ENCODE data around the gene BHLHE40. TPM values are rescaled to one million over a fixed set of nuclear protein-coding genes. Genes with fewer than 3 reads are reported as not detected.

The BHLHE40 gene
- polyA plus RNA-seq, 2 of the 4 experiments (the other 2 are of a cell fraction) = 102 to 160 TPM

- TF ChIP-seq CHD2 (IDR thresholded peaks at IDR 0.05; ENCODE audit: low read length, partially characterized antibody) (no peak), CBX2 (IDR thresholded peaks at IDR 0.05; ENCODE audit: borderline replicate concordance, low read depth) (no peak), MAFK (IDR thresholded peaks at IDR 0.05; ENCODE audit: partially characterized antibody) (peak; percentile 94), EP300 (IDR thresholded peaks at IDR 0.05) (no peak)
- FAIRE-seq (no peak), DNase-seq (ENCODE audit: low read depth in 1 of 2, low spot score in 1 of 2) (no peak), ATAC-seq (no peak)
- no peak overlapping the region for H3K4me2 ChIP-seq
- H3K4me1 ChIP-seq = peaks cover 56% of the 10 kb centered on the region
- H3K4me3 ChIP-seq = no peak overlapping the region
- WGBS (ENCODE audit: missing lambda C conversion rate) = 95% methylated on average over 8 of the region's 8 CpGs
- H3K9me3 ChIP-seq = no peaks in the 10 kb centered on the region
- H3K27ac ChIP-seq = peak overlapping the region; percentile 83 to 91
- ChIA-PET CTCF (interaction anchor here (1.1 to 1.7 kb wide), 4 partner anchors 11 to 285 kb away, joined by 3 to 7 read pairs (median 4); no protein-coding TSS in a partner anchor), POLR2A (interaction anchor here (2.0 kb wide), 1 partner anchor 10 kb away, joined by 5 read pairs; no protein-coding TSS in a partner anchor)
Observed at GRCh38 chr3:4996223-4996765, 17.1 kb downstream of the BHLHE40 start.

- no peak overlapping the region for H3K4me2 ChIP-seq
- H3K4me1 ChIP-seq = peaks cover 56% of the 10 kb centered on the region
- ChIA-PET POLR2A (no interaction called here), CTCF (interaction anchor here (1.1 to 1.7 kb wide), 4 partner anchors 11 to 285 kb away, joined by 3 to 7 read pairs (median 4); no protein-coding TSS in a partner anchor)
- FAIRE-seq = no peak
- DNase-seq (ENCODE audit: low read depth in 1 of 2, low spot score in 1 of 2) = no peak
- TF ChIP-seq ZNF302 (CRISPR knock-in tag; IDR thresholded peaks at IDR 0.05) = no peak
- TF ChIP-seq PHF8 (IDR thresholded peaks at IDR 0.05; ENCODE audit: borderline replicate concordance, low read depth) = no peak
- TF ChIP-seq CEBPB (IDR thresholded peaks at IDR 0.05) = no peak
- no peak overlapping the region for H3K4me3 ChIP-seq
- peak; percentile 9 to 50; a peak in 3 of 6 replicates for ATAC-seq
- WGBS (ENCODE audit: missing lambda C conversion rate) = 82% methylated on average over 11 of the region's 11 CpGs
- H3K9me3 ChIP-seq = no peaks in the 10 kb centered on the region
- H3K27ac ChIP-seq = peak overlapping the region; percentile 83 to 91
Observed at GRCh38 chr3:4996771-4997291, 17.6 kb downstream of the BHLHE40 start.

DNA sequence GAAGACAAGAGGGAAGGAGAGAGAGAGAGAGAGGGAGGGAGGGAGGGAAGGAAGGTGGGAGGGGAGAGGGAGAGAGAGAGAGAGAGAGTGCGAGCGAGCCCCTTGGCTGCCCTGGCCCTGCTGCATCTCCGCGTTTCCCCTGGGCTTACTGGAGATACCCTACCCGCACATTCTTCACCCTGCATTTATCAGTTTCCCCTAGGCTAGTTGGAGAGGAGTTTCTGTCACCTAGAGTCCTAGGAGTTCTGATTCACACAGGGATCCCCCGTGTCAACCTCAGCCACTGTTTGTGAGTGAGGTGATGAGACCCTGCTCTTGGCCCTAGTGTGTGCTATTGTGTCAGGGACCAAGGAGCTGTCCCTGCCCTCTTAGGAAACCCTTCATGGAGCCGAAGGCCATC is 18.7 kb downstream of the BHLHE40 start:
- ATAC-seq (no peak), DNase-seq (ENCODE audit: low read depth in 1 of 2, low spot score in 1 of 2) (no peak), FAIRE-seq (no peak)
- H3K27ac ChIP-seq = peak overlapping the region; percentile 27 to 70; a peak in 5 of 6 replicates
- no peaks in the 10 kb centered on the region for H3K9me3 ChIP-seq
- no peak overlapping the region for H3K4me3 ChIP-seq
- ChIA-PET POLR2A (no interaction called here), CTCF (interaction anchor here (0.6 to 3.7 kb wide), 2 partner anchors 15 to 16 kb away, joined by 3 to 19 read pairs; no protein-coding TSS in a partner anchor)
- H3K4me1 ChIP-seq = peaks cover 46% of the 10 kb centered on the region
- TF ChIP-seq BHLHE40 (IDR thresholded peaks at IDR 0.05; ENCODE audit: low read depth, low read length) (no peak), MYC (IDR thresholded peaks at IDR 0.05; ENCODE audit: borderline replicate concordance, low read length) (no peak), SMC3 (IDR thresholded peaks at IDR 0.05) (no peak), USF2 (IDR thresholded peaks at IDR 0.05) (no peak), NFE2L2 (conservative IDR thresholded peaks at IDR 0.05; ENCODE audit: low read length) (no peak), CBX8 (IDR thresholded peaks at IDR 0.05) (no peak), CHD2 (IDR thresholded peaks at IDR 0.05; ENCODE audit: low read length, partially characterized antibody) (no peak), FOSL2 (IDR thresholded peaks at IDR 0.05) (no peak), FOSL2 (CRISPR knock-in tag; IDR thresholded peaks at IDR 0.05) (no peak), POLR2AphosphoS2 (conservative IDR thresholded peaks at IDR 0.05; ENCODE audit: low read length) (no peak)
- TF ChIP-seq, protein P1, sequence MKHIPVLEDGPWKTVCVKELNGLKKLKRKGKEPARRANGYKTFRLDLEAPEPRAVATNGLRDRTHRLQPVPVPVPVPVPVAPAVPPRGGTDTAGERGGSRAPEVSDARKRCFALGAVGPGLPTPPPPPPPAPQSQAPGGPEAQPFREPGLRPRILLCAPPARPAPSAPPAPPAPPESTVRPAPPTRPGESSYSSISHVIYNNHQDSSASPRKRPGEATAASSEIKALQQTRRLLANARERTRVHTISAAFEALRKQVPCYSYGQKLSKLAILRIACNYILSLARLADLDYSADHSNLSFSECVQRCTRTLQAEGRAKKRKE (CRISPR knock-in tag; IDR thresholded peaks at IDR 0.05; ENCODE audit: low read depth) = no peak
- no peak overlapping the region for H3K4me2 ChIP-seq
- 93% methylated on average over 7 of the region's 7 CpGs for WGBS (ENCODE audit: missing lambda C conversion rate)
